ENCODE data around the gene KIAA1755. TPM values are rescaled to one million over a fixed set of nuclear protein-coding genes. Genes with fewer than 3 reads are reported as not detected.

Gene KIAA1755
- total RNA-seq: 1 to 10 TPM; 2.1 to 5.1 (median 4.3) TPM

- intact Hi-C loops (cut with DNase I; ENCODE audit: low total_unique reads): no loop called here
- H3K27ac ChIP-seq: peak within 1 kb of the TSS; percentile 83 to 96
- DNase-seq (ENCODE audit: low spot score in 2 of 2): no peak
- peaks cover 0 to 3% of the 10 kb centered on the region in 2 donors for H3K9me3 ChIP-seq
- H3K27me3 ChIP-seq: no peaks in the 10 kb centered on the region
- H3K36me3 ChIP-seq: no peaks in the 10 kb centered on the region
- H3K4me3 ChIP-seq: peak within 1 kb of the TSS; percentile 43 to 75 (median 57)
- H3K4me1 ChIP-seq: peaks cover 0 to 4% of the 10 kb centered on the region in 2 donors
- TF ChIP-seq POLR2A (IDR thresholded peaks at IDR 0.05) (no peak), POLR2AphosphoS5 (IDR thresholded peaks at IDR 0.05) (no peak), CTCF (IDR thresholded peaks at IDR 0.05) (no peak)
Observed at GRCh38 chr20:38260378-38261053, at the start of gene KIAA1755. Gene KIAA1755 (minus strand): TSS chr20:38260735. CDS start chr20:38260500, 235 bp downstream.

GRCh38 chr20:38308447-38308846 lies 47.9 kb upstream of the KIAA1755 start:
- intact Hi-C loops (cut with DNase I; ENCODE audit: low total_unique reads): no loop called here
- H3K27me3 ChIP-seq: no peaks in the 10 kb centered on the region
- no peaks in the 10 kb centered on the region for H3K9me3 ChIP-seq
- H3K36me3 ChIP-seq: no peaks in the 10 kb centered on the region
- H3K4me1 ChIP-seq: no peaks in the 10 kb centered on the region
- TF ChIP-seq CTCF (IDR thresholded peaks at IDR 0.05) (no peak), POLR2AphosphoS5 (IDR thresholded peaks at IDR 0.05) (no peak), POLR2A (IDR thresholded peaks at IDR 0.05) (no peak)
- no peak overlapping the region for H3K27ac ChIP-seq
- no peak overlapping the region for H3K4me3 ChIP-seq
- no peak for DNase-seq (ENCODE audit: low spot score in 2 of 2)

- no peaks in the 10 kb centered on the region for H3K4me1 ChIP-seq
- no peak for DNase-seq (ENCODE audit: low spot score in 2 of 2)
- no peaks in the 10 kb centered on the region for H3K27me3 ChIP-seq
- H3K36me3 ChIP-seq: no peaks in the 10 kb centered on the region
- H3K9me3 ChIP-seq: no peaks in the 10 kb centered on the region
- intact Hi-C loops (cut with DNase I; ENCODE audit: low total_unique reads): no loop called here
- H3K4me3 ChIP-seq: no peak overlapping the region
- no peak overlapping the region for H3K27ac ChIP-seq
- no peak for TF ChIP-seq POLR2AphosphoS5 (IDR thresholded peaks at IDR 0.05)
- TF ChIP-seq CTCF (IDR thresholded peaks at IDR 0.05): no peak
- TF ChIP-seq POLR2A (IDR thresholded peaks at IDR 0.05): no peak
Observed at GRCh38 chr20:38308047-38308438, 47.5 kb upstream of the KIAA1755 start.

GRCh38 chr20:38307371-38308046 lies 47.0 kb upstream of the KIAA1755 start:
- Histone ChIP-seq H3K4me3 (no peak overlapping the region), H3K36me3 (no peaks in the 10 kb centered on the region), H3K27me3 (no peaks in the 10 kb centered on the region), H3K27ac (no peak overlapping the region), H3K4me1 (no peaks in the 10 kb centered on the region), H3K9me3 (no peaks in the 10 kb centered on the region)
- no peak for TF ChIP-seq POLR2AphosphoS5 (IDR thresholded peaks at IDR 0.05)
- TF ChIP-seq POLR2A (IDR thresholded peaks at IDR 0.05): no peak
- TF ChIP-seq CTCF (IDR thresholded peaks at IDR 0.05): no peak
- DNase-seq (ENCODE audit: low spot score in 2 of 2): no peak
- intact Hi-C loops (cut with DNase I; ENCODE audit: low total_unique reads): no loop called here

- no peaks in the 10 kb centered on the region for H3K36me3 ChIP-seq
- H3K4me3 ChIP-seq: no peak overlapping the region
- H3K9me3 ChIP-seq: no peaks in the 10 kb centered on the region
- DNase-seq (ENCODE audit: low spot score in 2 of 2): no peak
- intact Hi-C loops (cut with DNase I; ENCODE audit: low total_unique reads): no loop called here
- H3K27ac ChIP-seq: no peak overlapping the region
- no peaks in the 10 kb centered on the region for H3K4me1 ChIP-seq
- H3K27me3 ChIP-seq: no peaks in the 10 kb centered on the region
- TF ChIP-seq POLR2A (IDR thresholded peaks at IDR 0.05): no peak
- no peak for TF ChIP-seq POLR2AphosphoS5 (IDR thresholded peaks at IDR 0.05)
- TF ChIP-seq CTCF (IDR thresholded peaks at IDR 0.05): no peak
Observed at GRCh38 chr20:38306379-38306778, 45.8 kb upstream of the KIAA1755 start.

All from breast epithelium (tissue), 4 donors.